ENCODE data around the gene TPCN2. TPM values are rescaled to one million over a fixed set of nuclear protein-coding genes. Genes with fewer than 3 reads are reported as not detected.

Gene TPCN2
- total and polyA plus RNA-seq, 2 of the 4 experiments (the other 2 are of a cell fraction), result 3.4 to 8.0 TPM

- H3K56ac ChIP-seq (ENCODE audit: extremely low read depth, insufficient read depth, low read length), result no peak overlapping the region
- H2AK5ac ChIP-seq (ENCODE audit: low read depth, low read length), result no peak overlapping the region
- TF ChIP-seq NFE2L2 (IDR thresholded peaks at IDR 0.05; ENCODE audit: low read depth, low read length), result no peak
- TF ChIP-seq RFX5 (IDR thresholded peaks at IDR 0.05; ENCODE audit: low read depth, low read length), result no peak
- no peak for TF ChIP-seq FOS (IDR thresholded peaks at IDR 0.05; ENCODE audit: low read depth, low read length)
- TF ChIP-seq RAD21 (IDR thresholded peaks at IDR 0.05; ENCODE audit: low read length), result no peak
- TF ChIP-seq CTCF (conservative IDR thresholded peaks at IDR 0.05; ENCODE audit: low read depth, low read length), result no peak
- TF ChIP-seq MXI1 (IDR thresholded peaks at IDR 0.05; ENCODE audit: borderline replicate concordance, low read depth, low read length), result no peak
- TF ChIP-seq RCOR1 (IDR thresholded peaks at IDR 0.05; ENCODE audit: insufficient replicate concordance, low read length), result no peak
- peaks cover 5% of the 10 kb centered on the region; the same call in 1 of the 2 replicates for H3K9me1 ChIP-seq (ENCODE audit: insufficient read depth, low read length)
- H3K9me3 ChIP-seq (ENCODE audit: control insufficient read depth, insufficient read depth, low read length), result peaks cover 3% of the 10 kb centered on the region
- H2BK5ac ChIP-seq (ENCODE audit: low read depth, low read length, poor library complexity, severe bottlenecking), result no peak overlapping the region
- dilution Hi-C loops (cut with HindIII; ENCODE audit: low sequenced_read_pairs, unreplicated experiment) (no loop called here), intact Hi-C loops (cut with micrococcal nuclease) (loop anchor here (10.0 kb wide), 1 partner anchor 159 kb away; the partner anchor contains the start of gene MYEOV), in situ Hi-C loops (cut with MboI; ENCODE audit: low sequenced_read_pairs) (no loop called here)
- no peak overlapping the region for H4K5ac ChIP-seq (ENCODE audit: low read depth, low read length)
- POLR2A ChIA-PET (ENCODE audit: unreplicated experiment), result no interaction called here
- no peaks in the 10 kb centered on the region for H3K36me3 ChIP-seq (ENCODE audit: control insufficient read depth, insufficient read depth, low read length)
- no peaks in the 10 kb centered on the region for H3K27me3 ChIP-seq (ENCODE audit: control insufficient read depth, insufficient read depth, low read length)
- H2BK120ac ChIP-seq (ENCODE audit: low read depth, low read length), result no peak overlapping the region
- peaks cover 2% of the 10 kb centered on the region; the same call in 1 of the 2 replicates for H3K4me1 ChIP-seq (ENCODE audit: control insufficient read depth, insufficient read depth, low read length)
- H3K14ac ChIP-seq (replicated peaks; ENCODE audit: low read depth, low read length), result no peak overlapping the region
- CTCF ChIA-PET, result no interaction called here
- no peaks in the 10 kb centered on the region for H4K20me1 ChIP-seq (ENCODE audit: insufficient read depth, low read length)
- no peak overlapping the region for H3K18ac ChIP-seq (ENCODE audit: low read depth, low read length)
- H2AK9ac ChIP-seq (replicated peaks; ENCODE audit: low read depth, low read length, poor library complexity), result no peak overlapping the region
- no peak overlapping the region for H3K23ac ChIP-seq (ENCODE audit: low read depth, low read length)
- H3K4me2 ChIP-seq (ENCODE audit: low read depth, low read length), result no peak overlapping the region
- H2BK20ac ChIP-seq (ENCODE audit: low read depth, low read length), result no peak overlapping the region
- no peak overlapping the region for H4K8ac ChIP-seq (ENCODE audit: low read depth in 2 of 2, low read length in 2 of 2)
- ATAC-seq (ENCODE audit: low read depth), result no peak
- H4K91ac ChIP-seq (ENCODE audit: insufficient read depth, low read depth, low read length), result no peak overlapping the region
- no peak overlapping the region for H3K4me3 ChIP-seq (ENCODE audit: insufficient read depth, low read depth, low read length)
- no TSS peak for BruUV-seq (replicated peaks)
- no peak overlapping the region for H3K4ac ChIP-seq (ENCODE audit: low read depth, low read length)
- H2AFZ ChIP-seq (replicated peaks; ENCODE audit: low read length, poor library complexity), result no peak overlapping the region
- H3K27ac ChIP-seq (ENCODE audit: insufficient read depth, low read length), result no peak overlapping the region
- no peaks in the 10 kb centered on the region for H3K79me1 ChIP-seq (ENCODE audit: low read depth in 1 of 2, low read length in 2 of 2)
- WGBS, 2 experiments (ENCODE audit: extremely low coverage in 2 of 2, insufficient read length in 1 of 2), result 100% methylated on average over 3 of the region's 14 CpGs; no CpG with 5 or more reads in 1 of the 2 experiments
- no peak for DNase-seq
- H2BK15ac ChIP-seq (ENCODE audit: low read depth, low read length), result no peak overlapping the region
- no peak overlapping the region for H3K9ac ChIP-seq (ENCODE audit: low read depth, low read length)
Observed at GRCh38 chr11:69135420-69136363, 87.0 kb downstream of the TPCN2 start.

Data from IMR-90 (cell line).